ENCODE measurements around the gene MUC12.
"Not testable (repeated sequence)": the region's sequence is repeated elsewhere in the genome, so short reads cannot be mapped to it uniquely, and the experiment has no call there.

The MUC12 gene

GRCh38 chr7:100992280-100992679 is 22.9 kb downstream of the MUC12 start:
- not testable (repeated sequence) for DNase-seq; H3K27ac Mint-ChIP-seq; H3K4me3 Mint-ChIP-seq; H3K4me1 Mint-ChIP-seq; H3K9me3 Mint-ChIP-seq; ATAC-seq (replicated peaks); H3K36me3 Mint-ChIP-seq; H3K27me3 Mint-ChIP-seq

- H3K27me3 Mint-ChIP-seq; DNase-seq; H3K9me3 Mint-ChIP-seq; H3K36me3 Mint-ChIP-seq; H3K4me3 Mint-ChIP-seq; H3K4me1 Mint-ChIP-seq; ATAC-seq (replicated peaks); H3K27ac Mint-ChIP-seq: not testable (repeated sequence)
These were observed 25.3 kb downstream of the MUC12 start for GRCh38 chr7:100994671-100995070.

- not testable (repeated sequence) for H3K36me3 Mint-ChIP-seq; H3K9me3 Mint-ChIP-seq; H3K27ac Mint-ChIP-seq; H3K4me3 Mint-ChIP-seq; H3K4me1 Mint-ChIP-seq; ATAC-seq (replicated peaks); DNase-seq
- H3K27me3 Mint-ChIP-seq: peaks cover 0 to 11% of the 10 kb centered on the region in 2 donors
These were observed 29.2 kb downstream of the MUC12 start for GRCh38 chr7:100998530-100998929.

GRCh38 chr7:100999334-100999733 is 30.0 kb downstream of the MUC12 start:
- DNase-seq; H3K4me1 Mint-ChIP-seq; ATAC-seq (replicated peaks); H3K36me3 Mint-ChIP-seq; H3K9me3 Mint-ChIP-seq; H3K27ac Mint-ChIP-seq; H3K4me3 Mint-ChIP-seq: not testable (repeated sequence)
- H3K27me3 Mint-ChIP-seq: peaks cover 0 to 11% of the 10 kb centered on the region in 2 donors

GRCh38 chr7:101000025-101000424 is 30.7 kb downstream of the MUC12 start:
- not testable (repeated sequence) for DNase-seq; ATAC-seq (replicated peaks); H3K9me3 Mint-ChIP-seq; H3K4me3 Mint-ChIP-seq; H3K4me1 Mint-ChIP-seq; H3K36me3 Mint-ChIP-seq; H3K27ac Mint-ChIP-seq
- peaks cover 0 to 11% of the 10 kb centered on the region in 2 donors for H3K27me3 Mint-ChIP-seq

- not testable (repeated sequence) for H3K36me3 Mint-ChIP-seq; H3K27ac Mint-ChIP-seq; H3K9me3 Mint-ChIP-seq; DNase-seq; H3K4me3 Mint-ChIP-seq; ATAC-seq (replicated peaks); H3K4me1 Mint-ChIP-seq
- H3K27me3 Mint-ChIP-seq: peaks cover 0 to 12% of the 10 kb centered on the region in 2 donors
These were observed 33.0 kb downstream of the MUC12 start for GRCh38 chr7:101002333-101002732.

- not testable (repeated sequence) for ATAC-seq (replicated peaks); H3K4me3 Mint-ChIP-seq; H3K9me3 Mint-ChIP-seq; H3K36me3 Mint-ChIP-seq; DNase-seq; H3K27ac Mint-ChIP-seq; H3K4me1 Mint-ChIP-seq
- peaks cover 22 to 33% of the 10 kb centered on the region in 2 donors for H3K27me3 Mint-ChIP-seq
These were observed 38.0 kb downstream of the MUC12 start for GRCh38 chr7:101007361-101007760.

- ATAC-seq (replicated peaks) (no peak), DNase-seq (no peak)
- H3K27ac Mint-ChIP-seq: no peak overlapping the region
- peaks cover 28 to 47% of the 10 kb centered on the region in 2 donors for H3K27me3 Mint-ChIP-seq
- peaks cover 0 to 2% of the 10 kb centered on the region in 2 donors for H3K9me3 Mint-ChIP-seq
- H3K36me3 Mint-ChIP-seq: no peaks in the 10 kb centered on the region
- peaks cover 0 to 2% of the 10 kb centered on the region in 2 donors for H3K4me1 Mint-ChIP-seq
- H3K4me3 Mint-ChIP-seq: no peak overlapping the region
These were observed 40.3 kb downstream of the MUC12 start for GRCh38 chr7:101009629-101010028.

GRCh38 chr7:101012931-101013330 is 43.6 kb downstream of the MUC12 start:
- Mint-ChIP-seq H3K27ac (no peak overlapping the region), H3K36me3 (no peaks in the 10 kb centered on the region), H3K4me3 (no peak overlapping the region), H3K9me3 (no peaks in the 10 kb centered on the region), H3K4me1 (peaks cover 21% of the 10 kb centered on the region in 2 donors), H3K27me3 (peaks cover 55 to 66% of the 10 kb centered on the region in 2 donors)
- DNase-seq (no peak), ATAC-seq (replicated peaks) (no peak)

- ATAC-seq (replicated peaks): no peak
- no peaks in the 10 kb centered on the region for H3K36me3 Mint-ChIP-seq
- no peaks in the 10 kb centered on the region for H3K9me3 Mint-ChIP-seq
- peaks cover 33 to 37% of the 10 kb centered on the region in 2 donors for H3K4me1 Mint-ChIP-seq
- H3K27ac Mint-ChIP-seq: no peak overlapping the region
- H3K27me3 Mint-ChIP-seq: peaks cover 60 to 61% of the 10 kb centered on the region in 2 donors
- no peak overlapping the region for H3K4me3 Mint-ChIP-seq
- DNase-seq: no peak
These were observed 46.3 kb downstream of the MUC12 start for GRCh38 chr7:101015626-101016025.

- peaks cover 33 to 37% of the 10 kb centered on the region in 2 donors for H3K4me1 Mint-ChIP-seq
- ATAC-seq (replicated peaks): peak; percentile 88
- H3K27me3 Mint-ChIP-seq: peaks cover 66 to 71% of the 10 kb centered on the region in 2 donors
- H3K9me3 Mint-ChIP-seq: no peaks in the 10 kb centered on the region
- H3K4me3 Mint-ChIP-seq: peak overlapping the region; percentile 72 to 80
- peak overlapping the region; percentile 85 for H3K27ac Mint-ChIP-seq
- DNase-seq: peak; percentile 60
- H3K36me3 Mint-ChIP-seq: no peaks in the 10 kb centered on the region
These were observed 47.9 kb downstream of the MUC12 start for GRCh38 chr7:101017064-101017777.

- Mint-ChIP-seq H3K9me3 (no peaks in the 10 kb centered on the region), H3K27me3 (peaks cover 64 to 80% of the 10 kb centered on the region in 2 donors), H3K36me3 (no peaks in the 10 kb centered on the region), H3K4me1 (peaks cover 31 to 37% of the 10 kb centered on the region in 2 donors), H3K27ac (peak overlapping the region; percentile 92), H3K4me3 (peak overlapping the region; percentile 48 to 66)
- DNase-seq: peak; percentile 23
- ATAC-seq (replicated peaks): peak; percentile 62 to 67
These were observed 49.2 kb downstream of the MUC12 start for GRCh38 chr7:101018271-101019167.

- no peak overlapping the region for H3K4me3 Mint-ChIP-seq
- peaks cover 27 to 37% of the 10 kb centered on the region in 2 donors for H3K4me1 Mint-ChIP-seq
- H3K9me3 Mint-ChIP-seq: no peaks in the 10 kb centered on the region
- H3K27me3 Mint-ChIP-seq: peaks cover 62 to 82% of the 10 kb centered on the region in 2 donors
- no peak overlapping the region for H3K27ac Mint-ChIP-seq
- DNase-seq (no peak), ATAC-seq (replicated peaks) (no peak)
- no peaks in the 10 kb centered on the region for H3K36me3 Mint-ChIP-seq
These were observed 51.1 kb downstream of the MUC12 start for GRCh38 chr7:101020444-101020843.

- Mint-ChIP-seq H3K36me3 (no peaks in the 10 kb centered on the region), H3K4me3 (no peak overlapping the region), H3K27ac (no peak overlapping the region), H3K9me3 (no peaks in the 10 kb centered on the region), H3K4me1 (peaks cover 20 to 25% of the 10 kb centered on the region in 2 donors), H3K27me3 (peaks cover 49 to 69% of the 10 kb centered on the region in 2 donors)
- ATAC-seq (replicated peaks) (no peak), DNase-seq (no peak)
These were observed 52.3 kb downstream of the MUC12 start for GRCh38 chr7:101021703-101022102.

Data from stimulated activated naive B cell treated with anti-CD40 and anti-IgM and Interleukin-4, amounts not matched to agents 10 μg/mL and 1 μg/mL and 100 μg/mL, for 72 hours (primary cell).